ENCODE measurements around the gene LILRB4. TPM values are rescaled to one million over a fixed set of nuclear protein-coding genes. Genes with fewer than 3 reads are reported as not detected.
A peak's percentile ranks its signal among the peaks of the same experiment; 100 is the strongest.
"Not testable (repeated sequence)": the region's sequence is repeated elsewhere in the genome, so short reads cannot be mapped to it uniquely, and the experiment has no call there.

Gene LILRB4
- polyA plus RNA-seq, 1 donor = 1.3 TPM

- DNase-seq = no peak
Measured at GRCh38 chr19:54650108-54650655, 12.6 kb upstream of the LILRB4 start.

- no peak for DNase-seq
Measured at GRCh38 chr19:54653181-54653809, 9.5 kb upstream of the LILRB4 start.

- DNase-seq = no peak
Measured at GRCh38 chr19:54654447-54655321, 8.1 kb upstream of the LILRB4 start.

GRCh38 chr19:54659300-54659699 lies 3.5 kb upstream of the LILRB4 start:
- DNase-seq = no peak

- DNase-seq = no peak
Measured at GRCh38 chr19:54660306-54660705, 2.5 kb upstream of the LILRB4 start.

- no peak for DNase-seq
Measured at GRCh38 chr19:54660964-54661363, 1.8 kb upstream of the LILRB4 start.

GRCh38 chr19:54661846-54662481 lies 821 bp upstream of the LILRB4 start:
- no peak for DNase-seq

- DNase-seq = no peak
Measured at GRCh38 chr19:54665530-54665929, 2.7 kb downstream of the LILRB4 start.

- DNase-seq = no peak
Measured at GRCh38 chr19:54667217-54667616, 4.4 kb downstream of the LILRB4 start.

GRCh38 chr19:54668353-54668752 lies 5.6 kb downstream of the LILRB4 start:
- no peak for DNase-seq

- DNase-seq = no peak
Measured at GRCh38 chr19:54670576-54671357, 8.0 kb downstream of the LILRB4 start.

GRCh38 chr19:54673222-54673621 lies 10.4 kb downstream of the LILRB4 start:
- no peak for DNase-seq

- DNase-seq = no peak
Measured at GRCh38 chr19:54674021-54674617, 11.3 kb downstream of the LILRB4 start.

- peak; percentile 45 for DNase-seq
Measured at GRCh38 chr19:54676210-54676834, 13.5 kb downstream of the LILRB4 start.

GRCh38 chr19:54677217-54677616 lies 14.4 kb downstream of the LILRB4 start:
- DNase-seq = no peak

GRCh38 chr19:54681596-54681995 lies 18.8 kb downstream of the LILRB4 start:
- not testable (repeated sequence) for DNase-seq

- DNase-seq = no peak
Measured at GRCh38 chr19:54682306-54682856, 19.6 kb downstream of the LILRB4 start.

- peak; percentile 23 for DNase-seq
Measured at GRCh38 chr19:54684527-54684926, 21.7 kb downstream of the LILRB4 start.

GRCh38 chr19:54691582-54692297 lies 29.0 kb downstream of the LILRB4 start:
- no peak for DNase-seq

GRCh38 chr19:54692298-54692615 lies 29.5 kb downstream of the LILRB4 start:
- no peak for DNase-seq

- DNase-seq = no peak
Measured at GRCh38 chr19:54694648-54695047, 31.9 kb downstream of the LILRB4 start.
